ENCODE measurements around the gene PPP1CA. TPM values are rescaled to one million over a fixed set of nuclear protein-coding genes. Genes with fewer than 3 reads are reported as not detected.
A peak's percentile ranks its signal among the peaks of the same experiment; 100 is the strongest.

The PPP1CA gene
- total RNA-seq, 4 donors from 2014 or later = 146 to 202 (median 185) TPM

- Histone ChIP-seq H3K36me3 (peaks cover 24 to 47% (median 27%) of the 10 kb centered on the region in 3 donors), H3K4me1 (peaks cover 20 to 79% (median 35%) of the 10 kb centered on the region in 3 donors), H3K9me3 (no peaks in the 10 kb centered on the region), H3K27me3 (peaks cover 0 to 16% (median 0%) of the 10 kb centered on the region in 4 donors), H3K27ac (peak overlapping the region; percentile 90 to 98 (median 96)), H3K4me3 (peak overlapping the region; percentile 67 to 98 (median 84))
- intact Hi-C loops (cut with DNase I) = loop anchor here (5.0 kb wide), 1 partner anchor 101 kb away; no protein-coding TSS in a partner anchor
- no peak for DNase-seq
- WGBS, 2 donors = 0 to 5% methylated on average over 6 to 8 of the region's 27 CpGs
- TF ChIP-seq POLR2A (IDR thresholded peaks at IDR 0.05) = no peak
- peak in 1 of 6 experiments; percentile 3 for TF ChIP-seq CTCF (IDR thresholded peaks at IDR 0.05)
Observed at GRCh38 chr11:67400942-67401494, 640 bp downstream of the PPP1CA start.

- Histone ChIP-seq H3K36me3 (peaks cover 27 to 54% (median 27%) of the 10 kb centered on the region in 3 donors), H3K27me3 (peaks cover 0 to 10% (median 0%) of the 10 kb centered on the region in 4 donors), H3K4me1 (peaks cover 20 to 78% (median 35%) of the 10 kb centered on the region in 3 donors), H3K9me3 (no peaks in the 10 kb centered on the region), H3K4me3 (peak overlapping the region; percentile 67 to 98 (median 84)), H3K27ac (peak overlapping the region; percentile 90 to 98 (median 96))
- DNase-seq = no peak
- WGBS, 2 donors = 15 to 23% methylated on average over 10 to 17 of the region's 23 CpGs
- TF ChIP-seq POLR2A (IDR thresholded peaks at IDR 0.05) (no peak), CTCF (IDR thresholded peaks at IDR 0.05) (no peak)
- intact Hi-C loops (cut with DNase I) = loop anchor here (5.0 kb wide), 1 partner anchor 102 kb away; no protein-coding TSS in a partner anchor
Observed at GRCh38 chr11:67400251-67400941, 1.3 kb downstream of the PPP1CA start.

GRCh38 chr11:67398661-67399563 lies 2.7 kb downstream of the PPP1CA start:
- peaks cover 27 to 67% (median 27%) of the 10 kb centered on the region in 3 donors for H3K36me3 ChIP-seq
- H3K27me3 ChIP-seq = peaks cover 0 to under 1% (median 0%) of the 10 kb centered on the region in 4 donors
- H3K9me3 ChIP-seq = no peaks in the 10 kb centered on the region
- intact Hi-C loops (cut with DNase I) = no loop called here
- peaks cover 21 to 76% (median 35%) of the 10 kb centered on the region in 3 donors for H3K4me1 ChIP-seq
- no peak overlapping the region for H3K4me3 ChIP-seq
- no peak for DNase-seq
- no peak for TF ChIP-seq POLR2A (IDR thresholded peaks at IDR 0.05)
- TF ChIP-seq CTCF (IDR thresholded peaks at IDR 0.05) = no peak
- 50 to 74% methylated on average over 2 to 14 of the region's 31 CpGs for WGBS, 2 donors
- no peak overlapping the region for H3K27ac ChIP-seq

GRCh38 chr11:67397986-67398660 lies 3.5 kb downstream of the PPP1CA start:
- peaks cover 27 to 74% (median 27%) of the 10 kb centered on the region in 3 donors for H3K36me3 ChIP-seq
- H3K27ac ChIP-seq = no peak overlapping the region
- DNase-seq = no peak
- intact Hi-C loops (cut with DNase I) = no loop called here
- no peaks in the 10 kb centered on the region for H3K9me3 ChIP-seq
- WGBS, 2 donors = 76 to 82% methylated on average over 7 to 8 of the region's 24 CpGs
- no peak overlapping the region for H3K4me3 ChIP-seq
- TF ChIP-seq CTCF (IDR thresholded peaks at IDR 0.05) = no peak
- TF ChIP-seq POLR2A (IDR thresholded peaks at IDR 0.05) = no peak
- H3K4me1 ChIP-seq = peaks cover 29 to 76% (median 30%) of the 10 kb centered on the region in 3 donors
- no peaks in the 10 kb centered on the region for H3K27me3 ChIP-seq
